ENCODE data around the gene PAM. TPM values are rescaled to one million over a fixed set of nuclear protein-coding genes. Genes with fewer than 3 reads are reported as not detected.

PAM gene
- total and polyA plus RNA-seq, 2 donors (not counting 3 experiments of a cell fraction or from before 2014, with no cell fraction given), result 118 to 176 TPM

DNA sequence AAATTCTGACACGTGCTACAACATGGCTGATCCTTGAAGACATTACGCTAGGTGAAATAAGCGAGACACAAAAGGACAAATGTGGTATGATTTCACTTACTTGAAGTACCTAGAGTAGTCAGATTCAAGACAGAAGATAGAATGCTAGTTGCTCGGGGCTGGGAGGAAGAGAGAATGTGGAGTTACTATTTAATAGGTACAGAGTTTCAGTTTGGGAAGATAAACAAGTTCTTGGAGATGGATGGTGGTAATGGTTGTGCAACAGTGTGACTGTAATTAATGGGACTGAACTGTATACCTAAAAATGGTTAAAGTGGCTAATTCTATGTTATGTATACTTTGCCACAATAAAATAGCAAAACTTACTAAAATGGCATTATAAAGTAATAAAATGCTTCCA lies 34.4 kb downstream of the PAM start:
- no peak overlapping the region for H3K4me3 ChIP-seq (replicated peaks in 1 of 3; ENCODE audit: insufficient read depth in 1 of 3, low read depth in 1 of 3, low read length in 3 of 3)
- dilution Hi-C loops (cut with MboI; ENCODE audit: extremely low pct_ligation_motif_present, low sequenced_read_pairs), result no loop called here
- DNase-seq (ENCODE audit: low read depth, low spot score) (no peak), FAIRE-seq (no peak)
- H4K20me1 ChIP-seq (replicated peaks; ENCODE audit: control insufficient read depth, extremely low read depth, insufficient read depth, low read length), result peaks cover 6% of the 10 kb centered on the region
- H3K4me1 ChIP-seq (ENCODE audit: control insufficient read depth, extremely low read depth, insufficient read depth, low read length), result no peaks in the 10 kb centered on the region
- no peak overlapping the region for H2AFZ ChIP-seq (ENCODE audit: low read depth, low read length)
- ChIA-PET POLR2A (no interaction called here), CTCF (interaction anchor here (2.8 to 5.0 kb wide), 2 partner anchors 10 to 107 kb away, joined by 7 to 35 read pairs; no protein-coding TSS in a partner anchor)
- H3K27me3 ChIP-seq (ENCODE audit: control insufficient read depth in 2 of 2, insufficient read depth in 2 of 2, low read length in 2 of 2), result no peaks in the 10 kb centered on the region
- H3K36me3 ChIP-seq (ENCODE audit: control insufficient read depth in 2 of 2, extremely low read depth in 1 of 2, insufficient read depth in 2 of 2, low read length in 2 of 2), result no peaks in the 10 kb centered on the region
- TF ChIP-seq POLR2A (IDR thresholded peaks at IDR 0.05; ENCODE audit: low read depth, low read length) (no peak), GATA2 (IDR thresholded peaks at IDR 0.05; ENCODE audit: insufficient read depth, insufficient read length, low read depth, low read length) (no peak), FOS (IDR thresholded peaks at IDR 0.05; ENCODE audit: borderline replicate concordance, insufficient read depth, low read length) (no peak), EZH2 (IDR thresholded peaks at IDR 0.05; ENCODE audit: borderline replicate concordance, low read depth, low read length, severe bottlenecking) (no peak), MYC (IDR thresholded peaks at IDR 0.05; ENCODE audit: low read depth, low read length) (no peak), JUN (IDR thresholded peaks at IDR 0.05; ENCODE audit: borderline replicate concordance, insufficient read depth, insufficient read length, low read depth) (no peak), POLR2AphosphoS5 (IDR thresholded peaks at IDR 0.05; ENCODE audit: insufficient read depth, low read depth, low read length) (no peak)
- TF ChIP-seq, protein P1, sequence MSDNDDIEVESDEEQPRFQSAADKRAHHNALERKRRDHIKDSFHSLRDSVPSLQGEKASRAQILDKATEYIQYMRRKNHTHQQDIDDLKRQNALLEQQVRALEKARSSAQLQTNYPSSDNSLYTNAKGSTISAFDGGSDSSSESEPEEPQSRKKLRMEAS (IDR thresholded peaks at IDR 0.05; ENCODE audit: insufficient read depth, insufficient read length), result no peak
- TF ChIP-seq, protein P2, sequence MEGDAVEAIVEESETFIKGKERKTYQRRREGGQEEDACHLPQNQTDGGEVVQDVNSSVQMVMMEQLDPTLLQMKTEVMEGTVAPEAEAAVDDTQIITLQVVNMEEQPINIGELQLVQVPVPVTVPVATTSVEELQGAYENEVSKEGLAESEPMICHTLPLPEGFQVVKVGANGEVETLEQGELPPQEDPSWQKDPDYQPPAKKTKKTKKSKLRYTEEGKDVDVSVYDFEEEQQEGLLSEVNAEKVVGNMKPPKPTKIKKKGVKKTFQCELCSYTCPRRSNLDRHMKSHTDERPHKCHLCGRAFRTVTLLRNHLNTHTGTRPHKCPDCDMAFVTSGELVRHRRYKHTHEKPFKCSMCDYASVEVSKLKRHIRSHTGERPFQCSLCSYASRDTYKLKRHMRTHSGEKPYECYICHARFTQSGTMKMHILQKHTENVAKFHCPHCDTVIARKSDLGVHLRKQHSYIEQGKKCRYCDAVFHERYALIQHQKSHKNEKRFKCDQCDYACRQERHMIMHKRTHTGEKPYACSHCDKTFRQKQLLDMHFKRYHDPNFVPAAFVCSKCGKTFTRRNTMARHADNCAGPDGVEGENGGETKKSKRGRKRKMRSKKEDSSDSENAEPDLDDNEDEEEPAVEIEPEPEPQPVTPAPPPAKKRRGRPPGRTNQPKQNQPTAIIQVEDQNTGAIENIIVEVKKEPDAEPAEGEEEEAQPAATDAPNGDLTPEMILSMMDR (IDR thresholded peaks at IDR 0.05; ENCODE audit: extremely low read depth in 1 of 2, insufficient read depth in 1 of 2, low read depth in 1 of 2, low read length in 2 of 2), result no peak
- intact Hi-C loops (cut with micrococcal nuclease), result no loop called here
- H3K9me1 ChIP-seq (replicated peaks; ENCODE audit: control insufficient read depth, extremely low read depth, insufficient read depth, low read length), result no peaks in the 10 kb centered on the region
- H3K4me2 ChIP-seq (ENCODE audit: insufficient read depth, low read length), result no peak overlapping the region
- H3K9me3 ChIP-seq (replicated peaks; ENCODE audit: control insufficient read depth, insufficient read depth, low read length), result no peaks in the 10 kb centered on the region
- no peak overlapping the region for H3K27ac ChIP-seq (ENCODE audit: insufficient read depth, low read depth, low read length)
- H3K79me2 ChIP-seq (ENCODE audit: control insufficient read depth, insufficient read depth, low read length), result peaks cover 4% of the 10 kb centered on the region
- H3K9ac ChIP-seq (replicated peaks; ENCODE audit: extremely low read depth, insufficient read depth, low read length), result no peak overlapping the region
- no TSS peak for BruUV-seq (replicated peaks)
